ENCODE measurements around the gene AZGP1. TPM values are rescaled to one million over a fixed set of nuclear protein-coding genes. Genes with fewer than 3 reads are reported as not detected.

AZGP1 gene
- total and polyA plus RNA-seq, 2 of the 13 experiments (the other 11 are each of a cell fraction or from before 2014, with no cell fraction given), result 93.8 to 229 TPM

- peak; percentile 88; the same call in 1 of the 2 replicates for TF ChIP-seq SMYD3 (CRISPR knock-in tag; IDR thresholded peaks at IDR 0.05)
- TF ChIP-seq ZNF740 (CRISPR knock-in tag; IDR thresholded peaks at IDR 0.05), result peak; percentile 77; the same call in 1 of the 2 replicates
- TF ChIP-seq RFXAP (CRISPR knock-in tag; IDR thresholded peaks at IDR 0.05; ENCODE audit: borderline replicate concordance), result peak; percentile 63; the same call in 1 of the 2 replicates
- no peak for TF ChIP-seq ZNF549 (CRISPR knock-in tag; IDR thresholded peaks at IDR 0.05)
- peak; percentile 72 for TF ChIP-seq ARNTL (CRISPR knock-in tag; IDR thresholded peaks at IDR 0.05)
- TF ChIP-seq ZNF746 (CRISPR knock-in tag; IDR thresholded peaks at IDR 0.05), result peak; percentile 81; the same call in 1 of the 2 replicates
- TF ChIP-seq PHF20 (CRISPR knock-in tag; IDR thresholded peaks at IDR 0.05), result peak; percentile 72
- TF ChIP-seq ZNF619 (CRISPR knock-in tag; IDR thresholded peaks at IDR 0.05), result 0 out of 2 replicates have a peak, but pooled peaks have one; percentile 64
- 0 out of 2 replicates have a peak, but pooled peaks have one; percentile 75 for TF ChIP-seq ZNF674 (CRISPR knock-in tag; IDR thresholded peaks at IDR 0.05; ENCODE audit: low read depth)
- TF ChIP-seq MYNN (CRISPR knock-in tag; IDR thresholded peaks at IDR 0.05; ENCODE audit: low read depth), result 0 out of 2 replicates have a peak, but pooled peaks have one; percentile 33
- peak; percentile 84 for TF ChIP-seq GATAD1 (CRISPR knock-in tag; IDR thresholded peaks at IDR 0.05)
- peak; percentile 73; the same call in 1 of the 2 replicates for TF ChIP-seq YEATS2 (CRISPR knock-in tag; IDR thresholded peaks at IDR 0.05; ENCODE audit: borderline replicate concordance)
- no peak for TF ChIP-seq NFE2L1 (CRISPR knock-in tag; IDR thresholded peaks at IDR 0.05; ENCODE audit: borderline replicate concordance)
- peak; percentile 96 for TF ChIP-seq ZNF792 (CRISPR knock-in tag; IDR thresholded peaks at IDR 0.05)
- 0 out of 2 replicates have a peak, but pooled peaks have one; percentile 2 for TF ChIP-seq KAT2B (IDR thresholded peaks at IDR 0.05; ENCODE audit: borderline replicate concordance, low read depth, low read length)
- TF ChIP-seq THAP11 (CRISPR knock-in tag; IDR thresholded peaks at IDR 0.05), result peak; percentile 88
- peak; percentile 79 for TF ChIP-seq YY1 (IDR thresholded peaks at IDR 0.05; ENCODE audit: insufficient read depth, insufficient replicate concordance, low read depth, low read length)
- no peak for TF ChIP-seq ZFP62 (CRISPR knock-in tag; IDR thresholded peaks at IDR 0.05)
- peak; percentile 93 for TF ChIP-seq ZGPAT (CRISPR knock-in tag; IDR thresholded peaks at IDR 0.05)
- no peak for TF ChIP-seq ATF5 (CRISPR knock-in tag; IDR thresholded peaks at IDR 0.05; ENCODE audit: low read depth)
- TF ChIP-seq, protein P1, sequence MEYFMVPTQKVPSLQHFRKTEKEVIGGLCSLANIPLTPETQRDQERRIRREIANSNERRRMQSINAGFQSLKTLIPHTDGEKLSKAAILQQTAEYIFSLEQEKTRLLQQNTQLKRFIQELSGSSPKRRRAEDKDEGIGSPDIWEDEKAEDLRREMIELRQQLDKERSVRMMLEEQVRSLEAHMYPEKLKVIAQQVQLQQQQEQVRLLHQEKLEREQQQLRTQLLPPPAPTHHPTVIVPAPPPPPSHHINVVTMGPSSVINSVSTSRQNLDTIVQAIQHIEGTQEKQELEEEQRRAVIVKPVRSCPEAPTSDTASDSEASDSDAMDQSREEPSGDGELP (IDR thresholded peaks at IDR 0.05; ENCODE audit: borderline replicate concordance, low read depth), result peak; percentile 92
- peak; percentile 76; the same call in 1 of the 2 replicates for TF ChIP-seq REL (CRISPR knock-in tag; conservative IDR thresholded peaks at IDR 0.05)
- peak; percentile 74; the same call in 1 of the 2 replicates for TF ChIP-seq ZNF362 (CRISPR knock-in tag; IDR thresholded peaks at IDR 0.05; ENCODE audit: borderline replicate concordance)
- peak; percentile 74 for TF ChIP-seq AGO1 (IDR thresholded peaks at IDR 0.05; ENCODE audit: low read depth, low read length, poor library complexity, severe bottlenecking)
- peak; percentile 90 for TF ChIP-seq ZBTB7B (CRISPR knock-in tag; IDR thresholded peaks at IDR 0.05)
- TF ChIP-seq, protein P2, sequence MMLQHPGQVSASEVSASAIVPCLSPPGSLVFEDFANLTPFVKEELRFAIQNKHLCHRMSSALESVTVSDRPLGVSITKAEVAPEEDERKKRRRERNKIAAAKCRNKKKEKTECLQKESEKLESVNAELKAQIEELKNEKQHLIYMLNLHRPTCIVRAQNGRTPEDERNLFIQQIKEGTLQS (CRISPR knock-in tag; IDR thresholded peaks at IDR 0.05), result no peak
These were observed 21.8 kb upstream of the AZGP1 start (continued) for GRCh38 chr7:99997545-99998137.

All from HepG2 (cell line).